Measurements from ENCODE around the gene NCOA1.

The NCOA1 gene

GRCh38 chr2:24724111-24724775 is 233.2 kb downstream of the NCOA1 start:
- no peak for TF ChIP-seq ZNF221 (tag by site-specific recombination; IDR thresholded peaks at IDR 0.05; ENCODE audit: borderline replicate concordance)
- no peak for TF ChIP-seq ZBTB7A (tag by site-specific recombination; IDR thresholded peaks at IDR 0.05; ENCODE audit: low read depth)
- TF ChIP-seq ZFP37 (tag by site-specific recombination; IDR thresholded peaks at IDR 0.05) = no peak
- no peak for TF ChIP-seq SP3 (tag by site-specific recombination; IDR thresholded peaks at IDR 0.05)
- no peak for TF ChIP-seq ZBTB26 (tag by site-specific recombination; optimal IDR thresholded peaks at IDR 0.05)
- TF ChIP-seq HOXA7 (CRISPR knock-in tag; IDR thresholded peaks at IDR 0.05; ENCODE audit: borderline replicate concordance) = no peak
- no peak for TF ChIP-seq ZNF155 (tag by site-specific recombination; IDR thresholded peaks at IDR 0.05)
- no peak for TF ChIP-seq ZBTB17 (tag by site-specific recombination; IDR thresholded peaks at IDR 0.05)
- no peak for TF ChIP-seq KLF7 (tag by site-specific recombination; IDR thresholded peaks at IDR 0.05; ENCODE audit: borderline replicate concordance)
- TF ChIP-seq ZNF560 (tag by site-specific recombination; IDR thresholded peaks at IDR 0.05; ENCODE audit: borderline replicate concordance) = no peak
- no peak for TF ChIP-seq ZNF394 (tag by site-specific recombination; IDR thresholded peaks at IDR 0.05; ENCODE audit: borderline replicate concordance)
- no peak for TF ChIP-seq ZNF785 (tag by site-specific recombination; IDR thresholded peaks at IDR 0.05)
- TF ChIP-seq ZNF76 (tag by site-specific recombination; IDR thresholded peaks at IDR 0.05; ENCODE audit: borderline replicate concordance, low read depth) = no peak
- TF ChIP-seq ZNF488 (tag by site-specific recombination; IDR thresholded peaks at IDR 0.05) = no peak
- TF ChIP-seq ZNF529 (tag by site-specific recombination; IDR thresholded peaks at IDR 0.05; ENCODE audit: insufficient replicate concordance) = no peak
- TF ChIP-seq ZNF311 (tag by site-specific recombination; IDR thresholded peaks at IDR 0.05; ENCODE audit: borderline replicate concordance) = no peak
- H3K9me3 ChIP-seq (ENCODE audit: control insufficient read depth, insufficient read depth, low read depth, low read length) = no peaks in the 10 kb centered on the region
- H3K36me3 ChIP-seq (ENCODE audit: control insufficient read depth in 2 of 2, insufficient read depth in 1 of 2, low read length in 2 of 2) = peaks cover 0 to 8% of the 10 kb centered on the region in 2 experiments; a peak in 2 of 3 replicates
- ChIA-PET CTCF (interaction anchor here (0.7 kb wide), 1 partner anchor 11 kb away, joined by 3 read pairs; no protein-coding TSS in a partner anchor), POLR2A (no interaction called here)
- H3K4me3 ChIP-seq (ENCODE audit: low read depth, low read length) = no peak overlapping the region
- no peak overlapping the region for H3K27ac ChIP-seq (ENCODE audit: extremely low read depth, low read depth, low read length)
- no peaks in the 10 kb centered on the region; the same call in 1 of the 2 replicates for H3K4me1 ChIP-seq (ENCODE audit: control insufficient read depth, insufficient read depth, low read length)

- Histone ChIP-seq H3K4me3 (ENCODE audit: low read depth, low read length) (no peak overlapping the region), H3K9me3 (ENCODE audit: control insufficient read depth, insufficient read depth, low read depth, low read length) (no peaks in the 10 kb centered on the region), H3K4me1 (ENCODE audit: control insufficient read depth, insufficient read depth, low read length) (no peaks in the 10 kb centered on the region; the same call in 1 of the 2 replicates), H3K36me3 (ENCODE audit: control insufficient read depth in 2 of 2, insufficient read depth in 1 of 2, low read length in 2 of 2) (peaks cover 5 to 17% of the 10 kb centered on the region in 2 experiments), H3K27ac (ENCODE audit: extremely low read depth, low read depth, low read length) (no peak overlapping the region)
- TF ChIP-seq ZNF521 (tag by site-specific recombination; IDR thresholded peaks at IDR 0.05) = no peak
- no peak for TF ChIP-seq ZNF132 (tag by site-specific recombination; IDR thresholded peaks at IDR 0.05; ENCODE audit: borderline replicate concordance)
- TF ChIP-seq ZNF174 (tag by site-specific recombination; IDR thresholded peaks at IDR 0.05) = no peak
- TF ChIP-seq ZNF660 (tag by site-specific recombination; IDR thresholded peaks at IDR 0.05) = no peak
- CTCF ChIA-PET = interaction anchor here (0.9 kb wide), 1 partner anchor 66 kb away, joined by 4 read pairs; no protein-coding TSS in a partner anchor
- POLR2A ChIA-PET = interaction anchor here (0.6 kb wide), 1 partner anchor 101 kb away, joined by 3 read pairs; no protein-coding TSS in a partner anchor
Measured at GRCh38 chr2:24725956-24726355, 234.9 kb downstream of the NCOA1 start.

GRCh38 chr2:24730481-24730880 is 239.4 kb downstream of the NCOA1 start:
- H3K27ac ChIP-seq (ENCODE audit: extremely low read depth, low read depth, low read length) = no peak overlapping the region
- H3K4me3 ChIP-seq (ENCODE audit: low read depth, low read length) = no peak overlapping the region
- H3K36me3 ChIP-seq (ENCODE audit: control insufficient read depth in 2 of 2, insufficient read depth in 1 of 2, low read length in 2 of 2) = peaks cover 5 to 21% of the 10 kb centered on the region in 2 experiments
- no peaks in the 10 kb centered on the region for H3K4me1 ChIP-seq (ENCODE audit: control insufficient read depth, insufficient read depth, low read length)
- no peaks in the 10 kb centered on the region for H3K9me3 ChIP-seq (ENCODE audit: control insufficient read depth, insufficient read depth, low read depth, low read length)
- ChIA-PET POLR2A (no interaction called here), CTCF (no interaction called here)
- TF ChIP-seq ZNF26 (tag by site-specific recombination; IDR thresholded peaks at IDR 0.05) (no peak), ZBTB11 (tag by site-specific recombination; conservative IDR thresholded peaks at IDR 0.05; ENCODE audit: low read depth) (no peak), ZNF350 (tag by site-specific recombination; IDR thresholded peaks at IDR 0.05) (no peak), ZNF621 (tag by site-specific recombination; IDR thresholded peaks at IDR 0.05) (no peak), ZNF335 (tag by site-specific recombination; conservative IDR thresholded peaks at IDR 0.05) (no peak)
